ENCODE data around the gene FHIT. TPM values are rescaled to one million over a fixed set of nuclear protein-coding genes. Genes with fewer than 3 reads are reported as not detected.
"Not testable (repeated sequence)": the region's sequence is repeated elsewhere in the genome, so short reads cannot be mapped to it uniquely, and the experiment has no call there.

The FHIT gene
- total RNA-seq, 1 donor from 2014 or later, result 0.53 TPM

DNA sequence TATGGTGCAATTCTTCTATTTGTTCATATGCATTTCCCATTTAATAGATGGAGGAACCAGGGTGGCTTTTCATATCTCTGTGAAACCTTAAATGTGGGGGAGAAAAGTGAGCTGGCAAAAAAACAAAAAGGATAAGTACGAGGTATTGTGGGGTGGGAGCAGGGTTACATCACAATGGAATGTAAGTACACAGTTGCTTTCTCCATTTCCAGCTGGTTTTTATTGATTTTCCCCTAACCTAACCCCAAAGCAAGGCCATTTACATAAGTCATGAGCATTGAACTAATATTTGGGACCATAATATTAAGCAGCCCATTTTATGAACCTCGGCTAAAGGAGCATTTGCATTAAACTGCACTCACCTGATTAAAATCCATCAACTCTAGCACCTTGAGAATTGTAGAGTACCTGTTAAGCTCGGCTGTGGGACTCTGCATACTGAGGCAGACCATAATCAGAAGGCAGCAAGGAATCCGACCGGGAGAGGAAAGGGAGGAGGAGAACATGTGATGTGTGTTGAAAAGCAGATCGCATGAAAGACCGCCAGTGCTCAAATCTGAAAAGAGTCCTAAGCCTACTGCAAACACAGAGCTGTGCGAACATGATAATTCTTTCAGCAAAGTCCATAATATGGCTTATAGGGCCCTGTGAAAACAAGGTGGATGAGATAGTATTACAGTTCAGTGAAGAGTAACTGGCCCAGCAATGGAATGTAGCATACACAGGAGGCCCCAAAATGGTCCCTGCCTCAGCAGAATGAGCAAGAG lies 513.4 kb downstream of the FHIT start:
- DNase-seq (ENCODE audit: low read depth), result no peak

GRCh38 chr3:60730371-60730770 lies 520.9 kb downstream of the FHIT start:
- no peak for DNase-seq (ENCODE audit: low read depth)

DNA sequence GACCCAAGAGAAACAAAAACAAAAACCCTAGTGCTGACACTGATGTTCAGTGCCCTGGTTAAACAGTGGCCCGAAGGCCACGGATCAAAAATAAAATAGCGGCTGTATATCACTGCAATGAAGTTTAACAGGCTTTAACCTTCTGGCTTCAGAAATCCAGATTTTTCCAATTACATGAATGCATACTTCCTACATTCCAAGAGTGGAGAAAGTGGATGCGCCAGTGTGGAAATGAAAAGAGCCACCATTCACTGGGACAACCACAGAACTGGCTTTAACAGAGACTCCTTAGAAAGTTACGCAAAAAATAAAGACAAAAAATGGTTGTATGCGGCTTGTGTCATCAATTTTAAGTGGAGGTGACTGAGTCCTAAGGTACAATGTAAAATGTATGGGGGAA lies 522.2 kb downstream of the FHIT start:
- no peak for DNase-seq (ENCODE audit: low read depth)

DNA sequence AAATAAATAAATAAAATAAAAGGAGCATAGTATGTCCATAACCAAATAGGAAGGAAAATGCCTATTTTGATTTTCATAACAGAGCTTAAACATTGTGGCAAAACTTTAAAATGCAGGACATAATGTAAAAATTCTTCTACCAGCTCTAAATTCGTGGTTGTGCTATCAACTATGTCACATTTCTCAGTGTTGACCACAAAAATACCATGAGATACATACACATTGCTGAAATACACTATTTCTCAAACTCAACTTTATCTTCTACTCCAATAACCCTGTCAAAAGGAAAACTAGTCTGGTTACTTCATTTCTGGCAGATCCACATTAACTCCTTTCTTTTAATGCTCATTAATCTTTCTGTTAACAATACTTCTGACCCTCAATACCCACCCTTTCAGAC lies 523.2 kb downstream of the FHIT start:
- DNase-seq (ENCODE audit: low read depth), result no peak

- no peak for DNase-seq (ENCODE audit: low read depth)
These were observed 530.5 kb downstream of the FHIT start for GRCh38 chr3:60720736-60721135.

DNA sequence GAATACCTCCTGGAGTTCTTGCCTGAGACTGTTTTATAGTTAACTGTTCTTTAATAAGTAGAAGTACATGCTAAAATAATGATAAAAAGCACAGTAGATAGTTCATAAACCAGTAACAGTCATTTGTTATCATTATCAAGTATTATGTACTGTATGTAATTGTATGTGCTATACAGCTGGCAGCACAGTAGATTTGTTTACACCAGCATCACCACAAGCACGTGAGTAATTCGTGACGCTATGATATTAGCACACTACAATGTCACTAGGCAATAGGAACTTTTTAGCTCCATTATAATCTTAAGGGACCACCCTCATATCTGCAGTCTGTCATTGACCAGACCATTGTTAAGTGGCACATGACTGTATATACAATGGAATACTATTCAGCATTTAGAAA lies 534.7 kb downstream of the FHIT start:
- no peak for DNase-seq (ENCODE audit: low read depth)

DNA sequence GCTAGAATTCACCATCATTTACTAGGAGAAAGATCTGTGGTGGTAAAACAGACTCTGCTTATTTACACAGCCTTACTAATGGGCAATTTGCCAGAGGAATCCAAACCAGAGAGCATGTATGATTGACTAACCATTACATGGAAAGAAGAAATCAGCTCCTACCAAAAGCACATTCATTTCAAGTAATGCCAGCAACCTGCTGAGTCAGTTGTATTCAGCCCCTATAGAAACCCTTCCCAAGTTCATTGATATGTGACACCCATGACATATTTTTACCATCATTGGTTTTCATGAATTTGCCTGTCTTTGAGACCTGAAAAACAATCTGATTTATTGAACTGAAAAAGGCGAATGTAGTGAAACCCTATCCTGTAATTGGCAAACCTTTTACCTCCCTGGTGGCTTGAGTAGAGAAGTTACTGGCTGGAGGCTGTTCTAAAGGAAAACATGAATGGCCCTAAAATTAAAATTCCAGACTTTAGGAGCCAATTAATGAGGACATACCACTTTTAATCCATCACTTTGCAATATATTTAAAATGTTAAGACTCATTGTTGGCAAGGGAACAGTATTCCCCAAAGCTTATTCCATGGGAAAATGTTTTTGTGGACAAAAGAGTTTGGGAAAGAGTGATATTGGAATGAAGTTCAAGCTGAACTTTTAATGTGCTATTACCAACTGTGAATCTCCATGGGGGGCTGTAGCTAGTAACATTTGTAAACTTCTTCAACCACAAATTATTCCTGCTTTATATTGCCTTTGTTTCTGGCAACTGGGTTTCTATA lies 542.9 kb downstream of the FHIT start:
- no peak for DNase-seq (ENCODE audit: low read depth)

- no peak for DNase-seq (ENCODE audit: low read depth)
These were observed 543.7 kb downstream of the FHIT start for GRCh38 chr3:60707452-60708020.

DNA sequence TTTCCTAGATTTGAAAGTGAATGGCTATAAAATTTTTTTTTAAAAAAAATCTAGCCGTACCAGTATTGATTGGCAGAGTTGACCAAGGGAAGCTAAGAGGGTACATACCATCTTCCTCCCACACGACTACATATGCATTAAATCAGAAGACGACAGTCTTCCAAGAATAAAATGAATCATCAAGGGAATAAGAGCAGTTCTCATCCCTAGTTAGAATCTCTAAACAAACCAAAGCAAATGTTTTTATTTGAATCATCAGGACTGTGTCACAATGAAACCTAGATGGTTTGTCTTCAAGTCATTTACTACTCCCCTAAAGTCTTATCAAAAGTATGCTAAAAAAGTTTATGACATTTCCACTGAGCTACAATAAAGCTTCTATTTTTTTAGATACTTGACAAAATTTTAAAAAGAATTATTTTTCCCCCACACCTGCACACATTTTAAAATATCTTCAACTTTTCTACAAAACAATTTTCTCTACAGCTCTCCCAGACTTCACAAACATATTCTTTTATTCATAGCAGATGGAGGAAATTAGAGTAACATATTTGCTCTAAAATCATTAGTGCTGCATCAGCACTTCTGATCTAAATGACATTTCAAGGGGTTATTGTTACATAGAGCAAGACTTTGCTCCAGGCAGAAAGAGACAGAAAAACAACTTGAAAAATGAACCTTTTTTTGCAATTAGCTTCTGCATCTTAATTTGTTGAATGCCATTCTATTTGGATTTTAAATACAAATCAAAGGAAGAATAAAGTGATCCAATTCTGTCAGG lies 547.1 kb downstream of the FHIT start:
- DNase-seq (ENCODE audit: low read depth), result no peak

- no peak for DNase-seq (ENCODE audit: low read depth)
These were observed 548.2 kb downstream of the FHIT start for GRCh38 chr3:60703008-60703407.

DNA sequence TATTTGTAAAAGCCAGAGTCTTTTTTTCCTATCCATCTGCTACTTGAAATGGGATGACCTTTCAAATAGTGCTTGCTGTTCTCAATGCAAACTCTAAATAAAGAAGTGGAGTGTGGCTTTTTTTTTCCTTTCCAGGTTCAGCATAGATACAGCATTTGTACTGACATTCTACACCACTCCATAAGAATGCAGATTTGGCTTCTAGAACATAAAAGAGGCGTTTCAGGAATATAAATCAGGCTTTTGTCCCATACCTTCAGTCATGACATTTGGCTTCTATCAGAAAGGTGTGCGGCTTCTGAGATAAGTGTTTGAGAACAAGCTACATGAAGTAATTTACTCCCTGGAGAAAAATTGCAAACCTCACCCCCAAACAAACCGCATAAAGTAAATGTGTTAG lies 553.1 kb downstream of the FHIT start:
- DNase-seq (ENCODE audit: low read depth), result no peak

- DNase-seq (ENCODE audit: low read depth), result no peak
These were observed 554.1 kb downstream of the FHIT start for GRCh38 chr3:60697132-60697531.

DNA sequence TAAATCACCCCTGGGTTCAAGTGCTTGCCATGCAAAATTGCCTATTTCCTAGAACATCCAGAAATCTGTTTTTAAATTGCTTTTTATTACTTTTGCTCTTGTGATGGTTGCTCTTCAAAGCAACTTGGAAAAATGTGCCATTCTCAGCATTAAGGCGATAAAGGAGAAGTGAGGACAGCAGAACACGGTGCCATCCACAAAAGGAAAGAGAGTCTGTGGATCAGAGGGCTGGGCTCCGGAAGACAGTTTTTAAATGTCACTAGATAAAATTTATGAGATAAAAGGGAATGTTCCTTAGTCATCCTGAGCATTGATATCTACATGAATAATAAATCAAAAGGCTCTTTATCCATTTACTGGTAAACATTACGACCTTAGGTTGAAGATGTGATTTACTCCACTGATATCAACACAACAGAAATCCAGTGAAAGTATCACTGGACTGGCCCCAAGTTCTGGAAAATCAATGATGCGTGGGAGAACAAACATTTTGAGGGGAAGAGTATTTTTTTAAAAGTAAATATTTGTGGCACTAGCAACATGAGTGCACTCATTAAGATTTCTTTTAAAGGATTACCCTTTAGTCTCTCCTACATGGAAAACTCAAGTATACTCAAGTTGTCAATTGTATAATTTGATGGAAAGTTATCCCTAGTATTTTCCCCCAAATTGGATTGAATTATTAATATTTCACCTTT lies 554.7 kb downstream of the FHIT start:
- no peak for DNase-seq (ENCODE audit: low read depth)

DNA sequence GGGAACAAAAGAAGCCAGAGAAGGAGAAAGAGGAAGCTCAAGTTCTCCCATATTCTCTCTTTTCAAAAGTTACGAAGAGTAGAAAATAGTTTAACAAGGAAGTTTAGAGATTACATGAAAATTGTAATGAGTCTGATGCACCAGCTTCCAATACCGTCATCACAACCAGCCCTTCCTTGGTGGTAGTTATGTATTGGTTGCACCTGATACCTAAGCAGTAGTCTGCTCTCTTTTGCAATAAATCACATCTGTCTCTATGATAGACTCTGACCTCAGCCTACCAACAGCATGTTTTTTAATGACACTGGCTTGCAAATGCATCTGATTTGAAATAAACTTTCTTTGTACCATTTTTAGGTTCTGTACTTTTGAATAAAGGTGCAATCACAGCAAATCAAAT lies 575.8 kb downstream of the FHIT start:
- DNase-seq (ENCODE audit: low read depth), result no peak

GRCh38 chr3:60674870-60675269 lies 576.4 kb downstream of the FHIT start:
- no peak for DNase-seq (ENCODE audit: low read depth)

GRCh38 chr3:60673123-60673522 lies 578.1 kb downstream of the FHIT start:
- DNase-seq (ENCODE audit: low read depth), result no peak

- not testable (repeated sequence) for DNase-seq (ENCODE audit: low read depth)
These were observed 578.9 kb downstream of the FHIT start for GRCh38 chr3:60672337-60672736.

GRCh38 chr3:60669636-60670035 lies 581.6 kb downstream of the FHIT start:
- no peak for DNase-seq (ENCODE audit: low read depth)

- no peak for DNase-seq (ENCODE audit: low read depth)
These were observed 591.2 kb downstream of the FHIT start for GRCh38 chr3:60660026-60660425.

DNA sequence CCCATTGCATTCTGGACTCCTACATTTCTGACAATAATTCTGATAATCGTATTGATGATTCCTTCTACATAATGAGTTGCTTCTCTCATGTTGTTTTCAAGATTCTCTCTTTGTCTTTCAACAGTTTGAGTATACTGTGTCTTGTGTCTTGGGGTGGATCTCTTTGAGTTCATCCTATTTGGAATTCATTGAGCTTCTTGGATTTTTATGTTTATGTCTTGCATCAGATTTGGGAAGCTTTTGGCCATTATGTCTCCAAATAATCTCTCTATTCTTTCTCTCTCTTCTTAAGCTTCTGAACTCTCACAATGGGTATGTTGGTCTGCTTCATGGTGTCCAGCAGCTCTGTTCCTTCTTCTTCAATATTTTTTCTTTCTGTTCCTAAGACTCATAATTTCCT lies 592.2 kb downstream of the FHIT start:
- no peak for DNase-seq (ENCODE audit: low read depth)

DNA sequence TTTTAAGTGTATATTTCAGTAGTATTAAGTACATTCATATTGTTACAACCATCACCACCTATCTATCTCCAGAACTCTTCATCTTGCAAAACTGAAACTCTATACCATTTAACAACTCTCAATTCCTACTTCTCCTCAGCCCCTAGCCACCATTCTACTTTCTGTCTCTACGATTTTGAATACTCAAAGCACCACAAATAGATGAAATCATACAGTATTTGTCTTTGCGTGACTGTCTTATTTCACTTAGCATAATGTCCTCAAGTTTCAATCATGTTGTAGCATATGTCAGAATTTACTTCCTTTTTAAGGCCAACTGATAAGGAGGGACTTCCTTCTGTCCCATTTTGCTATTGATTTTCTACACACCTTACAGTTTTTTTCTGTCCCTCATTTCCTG lies 593.3 kb downstream of the FHIT start:
- no peak for DNase-seq (ENCODE audit: low read depth)

All from myocyte (in vitro differentiated cells).